GM18499 (cell line): Measurements from ENCODE around the gene GREB1.

Source experiments
- ATAC-seq: cut with Tn5 transposase; IDR thresholded peaks from one replicate; pipeline ENCODE4 v1.9.1; 2021; ENCODE audit warnings: moderate number of reproducible peaks; ENCODE audit not compliant: insufficient read depth, unreplicated experiment

Gene GREB1

DNA sequence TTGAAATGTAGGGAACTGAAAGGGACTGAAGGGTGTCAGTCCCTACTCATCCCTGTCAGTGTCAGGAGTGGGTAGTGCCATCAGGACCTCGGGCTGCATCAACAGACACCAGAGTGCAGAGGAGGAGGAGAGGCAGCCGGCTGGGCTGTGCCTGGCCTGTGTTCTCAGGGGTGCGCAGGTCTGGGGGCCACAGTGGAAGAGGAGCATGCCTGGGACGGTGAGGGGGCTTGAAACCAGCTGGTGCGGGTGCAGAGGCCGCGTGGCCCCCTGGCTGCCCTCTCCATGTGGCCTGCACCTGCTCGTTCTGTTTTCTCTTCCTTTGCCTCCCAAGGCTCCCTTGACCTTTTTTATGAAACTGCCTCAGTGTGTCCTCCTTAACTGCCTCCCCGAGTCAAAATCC, 94.8 kb downstream of the GREB1 start:
- no peak for ATAC-seq

DNA sequence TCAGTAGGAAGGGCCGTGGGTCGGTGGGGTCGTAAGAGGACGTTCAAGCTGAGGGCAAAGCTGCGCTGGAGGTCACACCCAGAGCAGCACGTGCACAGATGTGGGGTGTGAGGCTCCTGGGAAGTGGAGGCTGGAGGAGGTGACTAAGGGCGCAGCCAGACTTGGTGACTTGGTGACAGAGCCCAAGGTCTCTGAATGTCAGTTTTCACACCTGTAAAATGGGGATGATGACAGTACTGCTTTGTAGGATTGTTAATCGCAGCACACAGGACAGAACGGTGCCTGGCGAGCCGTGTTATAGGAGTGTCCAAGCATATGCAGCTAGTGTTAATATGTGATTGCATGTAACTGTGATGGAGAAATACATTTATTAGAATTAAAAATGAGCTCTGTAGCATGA, 95.4 kb downstream of the GREB1 start:
- ATAC-seq, result no peak

GRCh38 chr2:11629851-11630250, 96.0 kb downstream of the GREB1 start:
- no peak for ATAC-seq

DNA sequence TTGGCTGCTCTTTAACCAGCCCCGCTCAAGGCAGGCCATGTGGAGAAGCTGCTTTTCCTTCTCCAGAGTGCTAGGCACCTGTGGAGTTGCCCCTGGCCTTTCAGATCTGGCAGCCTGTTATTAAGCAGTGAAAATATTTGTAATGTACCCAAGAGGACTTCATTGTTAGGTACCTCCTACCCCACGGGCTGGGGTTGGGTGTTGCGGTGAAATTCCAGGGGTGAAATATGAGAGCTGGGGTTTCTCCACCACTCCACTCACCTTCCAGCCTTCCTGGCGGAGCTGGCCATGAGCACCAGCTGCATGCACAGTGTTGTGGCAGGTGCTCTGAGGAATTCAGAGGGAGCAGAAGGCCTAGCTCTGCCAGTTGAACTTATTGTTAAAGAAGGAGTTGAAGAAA, 97.0 kb downstream of the GREB1 start:
- ATAC-seq, result no peak

DNA sequence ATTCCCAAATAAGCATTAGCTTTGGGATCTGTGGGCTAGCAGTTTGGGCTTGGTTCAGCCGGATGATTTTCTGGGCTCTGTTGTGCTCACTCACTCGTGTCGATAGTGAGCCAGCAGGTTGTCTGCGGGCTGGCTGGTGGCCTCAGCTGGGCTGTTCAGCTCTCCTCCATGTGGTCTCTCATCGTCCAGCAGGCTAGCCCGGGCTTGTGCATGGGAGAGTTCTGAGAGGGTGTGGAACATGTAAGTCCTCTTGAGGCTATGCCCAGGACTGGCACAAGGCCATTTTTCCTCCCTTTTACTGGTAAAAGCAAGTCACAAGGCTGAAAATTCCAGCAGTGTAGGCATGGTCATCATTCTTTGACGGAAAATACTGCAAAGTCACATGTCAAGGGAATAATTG, 97.6 kb downstream of the GREB1 start:
- no peak for ATAC-seq

GRCh38 chr2:11633923-11634478, 100.2 kb downstream of the GREB1 start:
- no peak for ATAC-seq

DNA sequence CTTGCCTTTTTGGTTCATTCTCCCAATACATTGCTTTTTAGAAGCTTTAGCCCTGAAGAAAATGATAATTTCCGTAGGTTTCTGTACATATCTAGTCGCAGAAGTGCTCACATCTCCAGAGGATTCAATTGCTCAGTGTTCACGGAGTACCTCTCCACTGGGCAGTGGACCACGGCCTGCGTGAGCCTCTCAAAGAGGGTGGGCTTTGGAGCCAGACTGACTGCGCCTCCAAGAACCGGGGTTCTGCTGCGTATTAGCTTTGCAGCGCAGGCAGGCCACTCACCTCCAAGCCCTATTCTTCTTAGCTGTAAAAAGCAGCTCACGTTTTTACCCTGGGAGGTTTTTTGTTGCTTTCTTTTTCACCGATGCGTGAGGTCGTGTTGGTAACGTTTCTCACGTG, 100.7 kb downstream of the GREB1 start:
- ATAC-seq, result no peak

- ATAC-seq, result no peak
These were observed 101.3 kb downstream of the GREB1 start for GRCh38 chr2:11635141-11635540.

- no peak for ATAC-seq
These were observed 102.9 kb downstream of the GREB1 start for GRCh38 chr2:11636593-11637295.

DNA sequence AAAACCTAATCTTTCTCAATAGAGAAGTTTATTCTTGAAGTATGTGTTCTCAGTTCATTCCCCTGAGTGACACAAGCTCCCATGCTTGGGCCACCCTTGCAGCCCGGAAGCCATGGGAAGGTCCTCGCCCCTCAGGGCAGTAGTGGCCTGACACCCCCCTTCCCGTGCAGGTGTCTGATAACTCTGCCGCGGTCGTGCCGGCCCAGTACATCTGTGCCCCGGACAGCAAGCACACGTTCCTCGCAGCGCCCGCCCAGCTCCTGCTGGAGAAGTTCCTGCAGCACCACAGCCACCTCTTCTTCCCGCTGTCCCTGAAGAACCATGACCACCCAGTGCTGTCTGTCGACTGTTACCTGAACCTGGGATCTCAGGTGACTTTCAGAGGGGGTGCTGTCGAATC, 103.7 kb downstream of the GREB1 start:
- ATAC-seq, result no peak

- ATAC-seq, result no peak
These were observed 105.7 kb downstream of the GREB1 start for GRCh38 chr2:11639503-11639902.

- no peak for ATAC-seq
These were observed 106.3 kb downstream of the GREB1 start for GRCh38 chr2:11640132-11640531.

GRCh38 chr2:11642972-11643371, 109.1 kb downstream of the GREB1 start:
- ATAC-seq, result no peak

- no peak for ATAC-seq
These were observed 110.4 kb downstream of the GREB1 start for GRCh38 chr2:11644293-11644692.

GRCh38 chr2:11646530-11646929, 112.7 kb downstream of the GREB1 start:
- no peak for ATAC-seq

- ATAC-seq, result no peak
These were observed 114.2 kb downstream of the GREB1 start for GRCh38 chr2:11647834-11648600.

- no peak for ATAC-seq
These were observed 115.2 kb downstream of the GREB1 start for GRCh38 chr2:11649093-11649492.

DNA sequence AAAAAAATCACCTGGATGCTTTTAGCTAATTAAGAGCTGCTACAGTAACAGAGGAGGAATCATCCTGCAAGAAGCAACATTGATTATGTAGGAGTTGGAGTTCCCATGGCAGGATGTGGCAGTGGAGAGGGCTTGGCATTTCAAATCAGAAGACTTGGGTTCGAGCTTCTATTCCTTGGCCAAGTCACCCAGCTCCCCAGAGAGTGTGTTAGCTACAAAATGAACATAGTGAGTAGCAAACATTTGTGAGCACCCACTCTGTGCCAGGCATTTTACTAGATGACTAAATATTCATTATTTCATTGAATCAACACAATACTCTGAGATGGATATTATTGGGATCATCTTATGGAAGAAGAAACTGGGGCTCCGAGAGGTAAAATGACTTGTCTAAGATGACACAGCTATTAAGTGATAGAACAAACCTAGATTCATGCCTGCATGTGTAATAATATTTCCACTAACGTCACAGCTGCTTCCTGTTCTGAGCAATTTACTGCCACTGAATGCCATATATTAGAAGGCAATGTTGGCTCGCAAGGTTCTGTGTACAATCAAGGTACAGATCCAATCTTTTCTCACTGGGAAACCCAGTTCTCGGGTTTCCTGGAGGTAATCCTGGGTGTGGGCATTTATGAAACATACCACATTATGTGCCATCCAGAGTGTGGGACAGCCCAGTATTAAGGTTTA, 118.2 kb downstream of the GREB1 start:
- no peak for ATAC-seq

GRCh38 chr2:11652553-11652952, 118.7 kb downstream of the GREB1 start:
- ATAC-seq, result no peak

- no peak for ATAC-seq
These were observed 121.7 kb downstream of the GREB1 start for GRCh38 chr2:11655495-11655894.

GRCh38 chr2:11656252-11656651, 122.4 kb downstream of the GREB1 start:
- ATAC-seq, result no peak
